NB4 (cell line): ENCODE measurements around the gene MPP4.
"Not testable (repeated sequence)": the region's sequence is repeated elsewhere in the genome, so short reads cannot be mapped to it uniquely, and the experiment has no call there.

Experiments
- DNase-seq: peaks from one replicate; pipeline ENCODE4 v3.0.0; 2010; ENCODE audit warnings: low read depth
- H3K4me3 ChIP-seq: one replicate; pipeline ENCODE4 v1.5.1; 2011; ENCODE audit warnings: mild to moderate bottlenecking, low read depth, low read length, moderate library complexity
- CTCF ChIP-seq: IDR thresholded peaks from one replicate; pipeline ENCODE4 v1.5.1; 2012; ENCODE audit warnings: low read depth, low read length
- MYC ChIP-seq: IDR thresholded peaks from 2 replicates; pipeline ENCODE4 v1.6.1; 2011; ENCODE audit warnings: low read depth, low read length
- POLR2A ChIP-seq: IDR thresholded peaks from 2 replicates; pipeline ENCODE4 v1.6.1; 2011; ENCODE audit warnings: mild to moderate bottlenecking; ENCODE audit not compliant: insufficient read length; ENCODE audit errors: extremely low read depth
- TF ChIP-seq, protein P1 (sequence below): IDR thresholded peaks from 2 replicates; pipeline ENCODE4 v1.6.1; 2011; ENCODE audit warnings: low read depth, low read length

MPP4 gene

DNA sequence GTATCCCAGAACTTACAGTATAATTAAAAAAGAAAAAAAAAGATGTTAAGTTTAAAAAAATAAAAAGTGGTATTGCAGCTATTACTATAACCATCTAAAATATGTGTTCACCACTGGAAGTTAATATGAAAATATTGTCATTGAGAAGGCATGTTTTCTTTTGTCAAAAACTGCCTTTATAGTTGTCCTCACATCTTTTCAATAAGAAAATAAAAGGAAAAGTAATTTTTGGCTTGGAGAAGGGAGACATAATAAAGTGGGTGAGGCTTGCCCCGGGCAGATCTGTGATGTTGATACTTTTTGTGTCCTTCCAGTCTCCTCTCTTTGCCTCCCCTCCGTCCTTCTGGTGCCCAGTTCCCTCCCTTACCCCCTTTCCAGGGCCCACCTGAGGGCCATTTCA lies 24.9 kb downstream of the MPP4 start:
- DNase-seq = no peak
- no peak overlapping the region for H3K4me3 ChIP-seq
- TF ChIP-seq MYC = no peak
- TF ChIP-seq, protein P1, sequence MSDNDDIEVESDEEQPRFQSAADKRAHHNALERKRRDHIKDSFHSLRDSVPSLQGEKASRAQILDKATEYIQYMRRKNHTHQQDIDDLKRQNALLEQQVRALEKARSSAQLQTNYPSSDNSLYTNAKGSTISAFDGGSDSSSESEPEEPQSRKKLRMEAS = no peak
- no peak for TF ChIP-seq POLR2A
- TF ChIP-seq CTCF = no peak

GRCh38 chr2:201671205-201671604 lies 27.2 kb downstream of the MPP4 start:
- not testable (repeated sequence) for H3K4me3 ChIP-seq, DNase-seq

DNA sequence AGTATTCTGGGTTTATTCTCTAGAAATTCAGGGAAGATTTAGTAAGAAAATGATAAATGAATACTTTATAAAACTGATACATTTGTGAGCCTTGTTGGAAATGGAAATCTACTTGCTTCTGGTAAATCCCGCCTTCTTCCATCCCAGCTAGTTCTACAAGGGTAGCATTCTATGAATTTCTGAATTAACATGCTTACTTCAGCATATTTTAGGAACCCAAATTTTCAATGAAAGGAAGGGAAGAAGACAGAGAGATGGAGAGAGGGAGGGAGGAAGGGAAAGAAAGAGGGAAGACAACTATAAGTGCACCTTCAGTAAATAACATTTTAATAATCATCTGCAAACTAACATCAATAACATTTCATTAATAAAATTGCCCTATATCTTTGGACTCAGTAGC lies 28.6 kb downstream of the MPP4 start:
- no peak for TF ChIP-seq MYC
- no peak for TF ChIP-seq POLR2A
- TF ChIP-seq, protein P1 = no peak
- no peak for TF ChIP-seq CTCF
- no peak for DNase-seq
- no peak overlapping the region for H3K4me3 ChIP-seq

DNA sequence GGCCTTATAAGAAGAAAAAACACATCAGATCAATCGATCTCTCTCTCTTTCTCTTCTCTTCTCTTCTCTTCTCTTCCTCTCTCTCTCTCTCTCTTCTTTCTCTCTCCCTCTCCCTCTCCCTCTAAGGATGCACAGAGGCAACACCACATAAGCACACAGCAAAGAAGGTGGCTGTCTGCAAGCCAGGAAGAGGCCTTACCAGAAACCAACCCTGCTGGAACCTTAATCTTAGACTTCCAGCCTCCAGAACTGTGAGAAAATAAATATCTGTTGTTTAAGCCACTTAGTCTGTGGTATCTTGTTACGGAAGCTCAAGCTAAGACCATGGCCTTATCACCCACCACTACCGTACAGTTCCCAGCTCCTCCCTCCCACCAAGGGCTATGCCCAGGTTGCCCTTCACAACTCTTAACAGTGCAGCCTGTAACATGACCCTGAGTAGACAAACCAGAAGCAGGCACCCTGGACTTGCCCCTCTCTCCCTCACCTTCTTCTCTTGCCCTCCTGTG lies 30.0 kb downstream of the MPP4 start:
- no peak for DNase-seq
- H3K4me3 ChIP-seq = no peak overlapping the region
- TF ChIP-seq CTCF (no peak), MYC (no peak), POLR2A (no peak)
- TF ChIP-seq, protein P1 = no peak

DNA sequence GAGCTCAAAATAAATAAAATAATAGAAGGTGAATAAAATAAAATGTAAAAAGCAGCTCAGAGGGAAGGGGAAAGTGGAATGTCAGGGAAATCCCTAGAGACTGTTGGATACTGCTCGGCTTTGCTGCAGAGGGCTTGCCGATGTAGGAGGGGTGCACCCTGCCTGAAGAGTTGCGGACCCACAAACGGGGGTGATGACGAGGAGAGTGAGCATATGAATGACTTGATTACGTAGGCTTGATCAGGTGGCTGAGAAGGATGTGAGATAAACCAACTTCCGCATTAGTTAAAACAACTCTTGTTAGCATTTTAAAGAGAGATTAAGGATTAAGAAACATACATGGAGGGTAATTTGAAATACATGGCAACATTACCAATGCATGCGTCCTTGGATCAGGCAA lies 34.1 kb downstream of the MPP4 start:
- H3K4me3 ChIP-seq = no peak overlapping the region
- no peak for TF ChIP-seq MYC
- no peak for TF ChIP-seq CTCF
- DNase-seq = no peak

DNA sequence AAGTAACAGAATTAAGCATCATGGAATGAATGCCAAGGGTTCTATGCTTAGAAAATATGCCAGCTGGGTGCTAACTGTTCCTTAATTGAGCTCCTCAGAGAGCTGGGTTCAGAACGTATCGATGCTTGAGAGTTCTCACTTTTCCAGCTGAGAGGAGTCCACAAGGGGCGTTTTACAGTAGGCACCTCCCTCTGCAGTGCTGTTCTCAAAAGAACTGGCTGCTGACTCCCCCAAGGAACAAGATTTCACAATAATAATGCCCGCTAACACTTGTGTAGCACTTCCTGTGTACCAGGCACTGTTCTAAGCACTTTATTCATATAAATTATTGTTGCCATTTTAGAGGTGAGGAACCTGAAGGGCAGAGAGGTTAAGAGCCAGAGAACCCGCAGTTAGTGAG lies 37.1 kb downstream of the MPP4 start:
- TF ChIP-seq, protein P1 = no peak
- TF ChIP-seq CTCF (no peak), MYC (no peak), POLR2A (no peak)
- H3K4me3 ChIP-seq = no peak overlapping the region
- peak; percentile 86 for DNase-seq
